ENCODE data around the gene WDR3. TPM values are rescaled to one million over a fixed set of nuclear protein-coding genes. Genes with fewer than 3 reads are reported as not detected.

Gene WDR3
- total RNA-seq, 2 donors from 2014 or later = 9.3 to 11.0 TPM

GRCh38 chr1:117967881-117968280 lies 38.3 kb downstream of the WDR3 start:
- H3K27ac Mint-ChIP-seq = no peak overlapping the region
- no peaks in the 10 kb centered on the region for H3K36me3 Mint-ChIP-seq (ENCODE audit: low read depth)
- no peaks in the 10 kb centered on the region for H3K27me3 Mint-ChIP-seq
- ATAC-seq (no peak), DNase-seq (no peak)
- H3K4me3 Mint-ChIP-seq = no peak overlapping the region
- no peaks in the 10 kb centered on the region for H3K9me3 ChIP-seq (ENCODE audit: control insufficient read depth, low read length, poor library complexity, severe bottlenecking)
- H3K4me1 Mint-ChIP-seq = peaks cover 3% of the 10 kb centered on the region

- no peaks in the 10 kb centered on the region for H3K9me3 ChIP-seq (ENCODE audit: control insufficient read depth, low read length, poor library complexity, severe bottlenecking)
- no peak overlapping the region for H3K4me3 Mint-ChIP-seq
- H3K27me3 Mint-ChIP-seq = peaks cover 5% of the 10 kb centered on the region
- ATAC-seq (no peak), DNase-seq (no peak)
- peaks cover 3% of the 10 kb centered on the region for H3K4me1 Mint-ChIP-seq
- H3K36me3 Mint-ChIP-seq (ENCODE audit: low read depth) = no peaks in the 10 kb centered on the region
- no peak overlapping the region for H3K27ac Mint-ChIP-seq
Observed at GRCh38 chr1:117970252-117970651, 40.7 kb downstream of the WDR3 start.

GRCh38 chr1:117971777-117972176 lies 42.2 kb downstream of the WDR3 start:
- no peak overlapping the region for H3K27ac Mint-ChIP-seq
- peaks cover 3% of the 10 kb centered on the region for H3K4me1 Mint-ChIP-seq
- DNase-seq = no peak
- ATAC-seq = no peak
- no peak overlapping the region for H3K4me3 Mint-ChIP-seq
- no peaks in the 10 kb centered on the region for H3K9me3 ChIP-seq (ENCODE audit: control insufficient read depth, low read length, poor library complexity, severe bottlenecking)
- H3K36me3 Mint-ChIP-seq (ENCODE audit: low read depth) = no peaks in the 10 kb centered on the region
- H3K27me3 Mint-ChIP-seq = peaks cover 5% of the 10 kb centered on the region

- DNase-seq (no peak), ATAC-seq (no peak)
- H3K36me3 Mint-ChIP-seq (ENCODE audit: low read depth) = no peaks in the 10 kb centered on the region
- peaks cover 5% of the 10 kb centered on the region for H3K27me3 Mint-ChIP-seq
- H3K4me1 Mint-ChIP-seq = no peaks in the 10 kb centered on the region
- H3K4me3 Mint-ChIP-seq = no peak overlapping the region
- no peaks in the 10 kb centered on the region for H3K9me3 ChIP-seq (ENCODE audit: control insufficient read depth, low read length, poor library complexity, severe bottlenecking)
- H3K27ac Mint-ChIP-seq = no peak overlapping the region
Observed at GRCh38 chr1:117976381-117976780, 46.8 kb downstream of the WDR3 start.

- DNase-seq = no peak
- no peaks in the 10 kb centered on the region for H3K4me1 Mint-ChIP-seq
- H3K36me3 Mint-ChIP-seq (ENCODE audit: low read depth) = peaks cover 3% of the 10 kb centered on the region
- H3K27ac Mint-ChIP-seq = no peak overlapping the region
- peaks cover 23% of the 10 kb centered on the region for H3K27me3 Mint-ChIP-seq
- H3K4me3 Mint-ChIP-seq = no peak overlapping the region
- no peaks in the 10 kb centered on the region for H3K9me3 ChIP-seq (ENCODE audit: control insufficient read depth, low read length, poor library complexity, severe bottlenecking)
- no peak for ATAC-seq
Observed at GRCh38 chr1:117981455-117982192, 52.1 kb downstream of the WDR3 start.

- Mint-ChIP-seq H3K27ac (no peak overlapping the region), H3K27me3 (peaks cover 37% of the 10 kb centered on the region), H3K4me1 (no peaks in the 10 kb centered on the region), H3K4me3 (no peak overlapping the region), H3K36me3 (ENCODE audit: low read depth) (peaks cover 3% of the 10 kb centered on the region)
- DNase-seq = no peak
- no peak for ATAC-seq
- no peaks in the 10 kb centered on the region for H3K9me3 ChIP-seq (ENCODE audit: control insufficient read depth, low read length, poor library complexity, severe bottlenecking)
Observed at GRCh38 chr1:117985239-117985638, 55.7 kb downstream of the WDR3 start.

GRCh38 chr1:117985973-117986372 lies 56.4 kb downstream of the WDR3 start:
- ATAC-seq (no peak), DNase-seq (no peak)
- Mint-ChIP-seq H3K36me3 (ENCODE audit: low read depth) (peaks cover 3% of the 10 kb centered on the region), H3K27ac (no peak overlapping the region), H3K4me1 (no peaks in the 10 kb centered on the region), H3K27me3 (peaks cover 37% of the 10 kb centered on the region), H3K4me3 (no peak overlapping the region)
- no peaks in the 10 kb centered on the region for H3K9me3 ChIP-seq (ENCODE audit: control insufficient read depth, low read length, poor library complexity, severe bottlenecking)

- no peaks in the 10 kb centered on the region for H3K36me3 Mint-ChIP-seq (ENCODE audit: low read depth)
- H3K4me1 Mint-ChIP-seq = no peaks in the 10 kb centered on the region
- ATAC-seq (no peak), DNase-seq (no peak)
- H3K27me3 Mint-ChIP-seq = peaks cover 14% of the 10 kb centered on the region
- no peak overlapping the region for H3K4me3 Mint-ChIP-seq
- no peaks in the 10 kb centered on the region for H3K9me3 ChIP-seq (ENCODE audit: control insufficient read depth, low read length, poor library complexity, severe bottlenecking)
- H3K27ac Mint-ChIP-seq = no peak overlapping the region
Observed at GRCh38 chr1:118004312-118004711, 74.8 kb downstream of the WDR3 start.

GRCh38 chr1:118007391-118007790 lies 77.9 kb downstream of the WDR3 start:
- DNase-seq (no peak), ATAC-seq (no peak)
- H3K9me3 ChIP-seq (ENCODE audit: control insufficient read depth, low read length, poor library complexity, severe bottlenecking) = no peaks in the 10 kb centered on the region
- Mint-ChIP-seq H3K27ac (no peak overlapping the region), H3K4me1 (no peaks in the 10 kb centered on the region), H3K36me3 (ENCODE audit: low read depth) (no peaks in the 10 kb centered on the region), H3K4me3 (no peak overlapping the region), H3K27me3 (peaks cover 22% of the 10 kb centered on the region)

- ATAC-seq = no peak
- no peaks in the 10 kb centered on the region for H3K36me3 Mint-ChIP-seq (ENCODE audit: low read depth)
- H3K27me3 Mint-ChIP-seq = peaks cover 28% of the 10 kb centered on the region
Observed at GRCh38 chr1:118008011-118008410, 78.5 kb downstream of the WDR3 start.

GRCh38 chr1:118012515-118013124 lies 83.1 kb downstream of the WDR3 start:
- H3K9me3 ChIP-seq (ENCODE audit: control insufficient read depth, low read length, poor library complexity, severe bottlenecking) = peaks cover 5% of the 10 kb centered on the region
- no peak for ATAC-seq
- DNase-seq = no peak
- Mint-ChIP-seq H3K36me3 (ENCODE audit: low read depth) (no peaks in the 10 kb centered on the region), H3K27me3 (peaks cover 43% of the 10 kb centered on the region), H3K4me3 (no peak overlapping the region), H3K27ac (no peak overlapping the region), H3K4me1 (no peaks in the 10 kb centered on the region)

More at GRCh38 chr1:118008011-118008410, 78.5 kb downstream of the WDR3 start:
- H3K27ac Mint-ChIP-seq = no peak overlapping the region
- no peak overlapping the region for H3K4me3 Mint-ChIP-seq
- no peak for DNase-seq
- H3K9me3 ChIP-seq (ENCODE audit: control insufficient read depth, low read length, poor library complexity, severe bottlenecking) = no peaks in the 10 kb centered on the region
- no peaks in the 10 kb centered on the region for H3K4me1 Mint-ChIP-seq

- Mint-ChIP-seq H3K27me3 (peaks cover 42% of the 10 kb centered on the region), H3K27ac (no peak overlapping the region), H3K4me3 (no peak overlapping the region), H3K36me3 (ENCODE audit: low read depth) (no peaks in the 10 kb centered on the region), H3K4me1 (no peaks in the 10 kb centered on the region)
- no peak for DNase-seq
- no peak for ATAC-seq
- peaks cover 5% of the 10 kb centered on the region for H3K9me3 ChIP-seq (ENCODE audit: control insufficient read depth, low read length, poor library complexity, severe bottlenecking)
Observed at GRCh38 chr1:118013336-118013735, 83.8 kb downstream of the WDR3 start.

GRCh38 chr1:118013938-118014337 lies 84.4 kb downstream of the WDR3 start:
- DNase-seq = no peak
- no peak for ATAC-seq
- no peak overlapping the region for H3K27ac Mint-ChIP-seq
- H3K4me3 Mint-ChIP-seq = no peak overlapping the region
- H3K36me3 Mint-ChIP-seq (ENCODE audit: low read depth) = no peaks in the 10 kb centered on the region
- H3K27me3 Mint-ChIP-seq = peaks cover 42% of the 10 kb centered on the region
- H3K9me3 ChIP-seq (ENCODE audit: control insufficient read depth, low read length, poor library complexity, severe bottlenecking) = peaks cover 5% of the 10 kb centered on the region
- H3K4me1 Mint-ChIP-seq = no peaks in the 10 kb centered on the region
